ENCODE data around the gene SORCS1. TPM values are rescaled to one million over a fixed set of nuclear protein-coding genes. Genes with fewer than 3 reads are reported as not detected.
A peak's percentile ranks its signal among the peaks of the same experiment; 100 is the strongest.

SORCS1 gene
- total and polyA plus RNA-seq, 2 donors from 2014 or later = 0.76 to 2.4 TPM

DNA sequence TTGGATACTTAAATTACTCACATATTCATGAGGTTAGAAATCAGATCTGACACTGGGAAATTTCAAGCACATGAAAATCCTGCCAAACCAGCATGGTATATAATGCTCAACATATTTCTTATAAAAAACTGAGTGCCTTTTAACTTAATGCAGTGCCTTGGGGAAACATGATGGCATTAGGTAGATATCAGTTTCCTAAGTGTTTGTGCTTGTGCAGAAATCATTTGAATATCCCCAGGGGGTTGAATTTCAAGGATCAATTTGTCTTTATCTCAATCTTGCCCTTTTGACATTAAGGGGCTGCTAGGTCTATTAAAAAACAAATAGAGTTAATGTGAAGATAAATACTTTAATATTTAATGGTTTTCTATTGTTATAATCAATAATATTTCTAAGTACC lies 396.3 kb downstream of the SORCS1 start:
- peak in 1 of 5 donors; percentile 9 for DNase-seq
- Histone ChIP-seq H3K4me3 (ENCODE audit: low read length in 3 of 3) (no peak overlapping the region), H3K9ac (ENCODE audit: low read length in 3 of 3) (no peak overlapping the region), H3K9me3 (ENCODE audit: control insufficient read depth in 2 of 3, insufficient read depth in 1 of 3, low read length in 3 of 3) (no peaks in the 10 kb centered on the region), H3K36me3 (ENCODE audit: control insufficient read depth in 2 of 3, insufficient read depth in 3 of 3, low read length in 3 of 3) (no peaks in the 10 kb centered on the region), H3K4me1 (ENCODE audit: control insufficient read depth in 2 of 3, insufficient read depth in 2 of 3, low read depth in 1 of 3, low read length in 3 of 3) (no peaks in the 10 kb centered on the region), H3K27ac (ENCODE audit: low read depth in 2 of 2, low read length in 2 of 2) (no peak overlapping the region), H3K27me3 (ENCODE audit: control insufficient read depth, insufficient read depth, low read length) (no peaks in the 10 kb centered on the region)
- no peak for FAIRE-seq
- intact Hi-C loops (cut with DNase I) = no loop called here
- TF ChIP-seq, protein P1, sequence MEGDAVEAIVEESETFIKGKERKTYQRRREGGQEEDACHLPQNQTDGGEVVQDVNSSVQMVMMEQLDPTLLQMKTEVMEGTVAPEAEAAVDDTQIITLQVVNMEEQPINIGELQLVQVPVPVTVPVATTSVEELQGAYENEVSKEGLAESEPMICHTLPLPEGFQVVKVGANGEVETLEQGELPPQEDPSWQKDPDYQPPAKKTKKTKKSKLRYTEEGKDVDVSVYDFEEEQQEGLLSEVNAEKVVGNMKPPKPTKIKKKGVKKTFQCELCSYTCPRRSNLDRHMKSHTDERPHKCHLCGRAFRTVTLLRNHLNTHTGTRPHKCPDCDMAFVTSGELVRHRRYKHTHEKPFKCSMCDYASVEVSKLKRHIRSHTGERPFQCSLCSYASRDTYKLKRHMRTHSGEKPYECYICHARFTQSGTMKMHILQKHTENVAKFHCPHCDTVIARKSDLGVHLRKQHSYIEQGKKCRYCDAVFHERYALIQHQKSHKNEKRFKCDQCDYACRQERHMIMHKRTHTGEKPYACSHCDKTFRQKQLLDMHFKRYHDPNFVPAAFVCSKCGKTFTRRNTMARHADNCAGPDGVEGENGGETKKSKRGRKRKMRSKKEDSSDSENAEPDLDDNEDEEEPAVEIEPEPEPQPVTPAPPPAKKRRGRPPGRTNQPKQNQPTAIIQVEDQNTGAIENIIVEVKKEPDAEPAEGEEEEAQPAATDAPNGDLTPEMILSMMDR (IDR thresholded peaks at IDR 0.05; ENCODE audit: borderline replicate concordance, extremely low read depth, insufficient read depth) = no peak

DNA sequence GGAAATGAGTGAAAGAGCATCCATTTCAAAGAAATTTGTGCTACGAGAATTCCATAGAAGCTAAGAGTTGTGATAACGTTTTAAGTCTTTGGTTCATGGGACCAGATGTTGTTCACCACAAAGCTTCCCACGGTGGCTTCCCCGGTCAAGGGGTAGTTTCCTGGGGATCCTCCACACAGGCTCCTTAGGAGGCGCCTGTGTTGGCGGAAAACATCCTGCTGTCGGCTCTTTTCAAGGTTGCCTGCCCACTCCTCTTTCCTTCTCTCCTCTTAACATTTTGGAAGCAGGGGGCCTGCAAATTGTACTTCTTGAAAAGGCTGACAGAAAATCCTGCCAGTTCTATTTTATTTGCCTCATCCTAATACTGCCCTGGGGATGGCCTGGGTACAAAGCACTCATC lies 398.6 kb downstream of the SORCS1 start:
- H3K9me3 ChIP-seq (ENCODE audit: control insufficient read depth in 2 of 3, insufficient read depth in 1 of 3, low read length in 3 of 3) = no peaks in the 10 kb centered on the region
- no peaks in the 10 kb centered on the region for H3K4me1 ChIP-seq (ENCODE audit: control insufficient read depth in 2 of 3, insufficient read depth in 2 of 3, low read depth in 1 of 3, low read length in 3 of 3)
- no peak overlapping the region for H3K27ac ChIP-seq (ENCODE audit: low read depth in 2 of 2, low read length in 2 of 2)
- TF ChIP-seq, protein P1 (IDR thresholded peaks at IDR 0.05; ENCODE audit: borderline replicate concordance, extremely low read depth, insufficient read depth) = no peak
- H3K36me3 ChIP-seq (ENCODE audit: control insufficient read depth in 2 of 3, insufficient read depth in 3 of 3, low read length in 3 of 3) = no peaks in the 10 kb centered on the region
- intact Hi-C loops (cut with DNase I) = no loop called here
- DNase-seq (no peak), FAIRE-seq (no peak)
- H3K9ac ChIP-seq (ENCODE audit: low read length in 3 of 3) = no peak overlapping the region
- no peak overlapping the region for H3K4me3 ChIP-seq (ENCODE audit: low read length in 3 of 3)
- H3K27me3 ChIP-seq (ENCODE audit: control insufficient read depth, insufficient read depth, low read length) = no peaks in the 10 kb centered on the region

DNA sequence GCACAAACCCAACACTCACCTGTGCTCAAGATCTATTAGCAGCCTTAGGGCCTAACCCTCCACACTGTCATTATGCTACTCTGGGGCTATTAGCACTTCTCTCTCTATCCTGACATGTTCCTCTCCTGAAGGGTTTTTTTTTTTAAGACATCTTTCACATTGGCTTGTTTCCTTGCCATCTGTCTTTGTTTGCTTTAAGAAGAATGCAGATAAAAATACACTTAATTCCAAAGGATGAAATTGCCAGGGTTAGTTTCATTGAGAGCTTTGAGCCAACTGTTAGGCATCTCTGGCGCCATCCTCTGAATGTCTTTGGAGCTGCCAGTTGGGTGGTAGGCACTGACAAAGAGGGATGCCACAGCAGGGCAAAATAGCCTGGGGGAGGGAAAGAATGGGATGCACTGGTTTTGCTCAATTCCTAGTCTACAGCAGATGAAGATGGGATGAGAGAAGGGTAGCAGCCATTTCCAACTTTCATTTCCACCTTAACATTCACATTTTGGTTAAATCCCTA lies 399.2 kb downstream of the SORCS1 start:
- Histone ChIP-seq H3K36me3 (ENCODE audit: control insufficient read depth in 2 of 3, insufficient read depth in 3 of 3, low read length in 3 of 3) (no peaks in the 10 kb centered on the region), H3K9me3 (ENCODE audit: control insufficient read depth in 2 of 3, insufficient read depth in 1 of 3, low read length in 3 of 3) (no peaks in the 10 kb centered on the region), H3K27me3 (ENCODE audit: control insufficient read depth, insufficient read depth, low read length) (no peaks in the 10 kb centered on the region), H3K9ac (ENCODE audit: low read length in 3 of 3) (no peak overlapping the region), H3K4me1 (ENCODE audit: control insufficient read depth in 2 of 3, insufficient read depth in 2 of 3, low read depth in 1 of 3, low read length in 3 of 3) (no peaks in the 10 kb centered on the region), H3K4me3 (ENCODE audit: low read length in 3 of 3) (no peak overlapping the region), H3K27ac (ENCODE audit: low read depth in 2 of 2, low read length in 2 of 2) (no peak overlapping the region)
- intact Hi-C loops (cut with DNase I) = no loop called here
- TF ChIP-seq, protein P1 (IDR thresholded peaks at IDR 0.05; ENCODE audit: borderline replicate concordance, extremely low read depth, insufficient read depth) = no peak
- FAIRE-seq = no peak
- no peak for DNase-seq

DNA sequence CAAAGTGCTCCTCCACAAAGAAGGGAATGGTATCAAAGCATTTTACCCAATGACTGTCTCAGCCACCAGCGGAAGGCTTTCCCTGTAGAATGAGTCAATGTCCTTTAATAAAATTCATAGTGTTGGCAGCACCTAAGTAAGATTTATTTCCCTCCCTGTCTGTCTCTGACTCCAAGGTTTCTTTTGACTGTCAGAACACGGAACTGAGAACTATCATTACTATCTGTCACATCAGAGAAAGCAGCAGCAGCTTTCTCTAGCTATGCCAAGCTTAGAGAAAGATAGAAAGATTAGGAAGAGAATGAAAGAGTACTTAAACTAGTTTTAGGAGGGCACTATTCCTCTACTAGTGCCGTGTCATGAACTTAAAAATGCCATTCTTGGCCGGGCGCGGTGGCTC lies 400.1 kb downstream of the SORCS1 start:
- intact Hi-C loops (cut with DNase I) = no loop called here
- H3K27me3 ChIP-seq (ENCODE audit: control insufficient read depth, insufficient read depth, low read length) = no peaks in the 10 kb centered on the region
- no peak for FAIRE-seq
- no peaks in the 10 kb centered on the region for H3K36me3 ChIP-seq (ENCODE audit: control insufficient read depth in 2 of 3, insufficient read depth in 3 of 3, low read length in 3 of 3)
- no peak overlapping the region for H3K4me3 ChIP-seq (ENCODE audit: low read length in 3 of 3)
- no peaks in the 10 kb centered on the region for H3K9me3 ChIP-seq (ENCODE audit: control insufficient read depth in 2 of 3, insufficient read depth in 1 of 3, low read length in 3 of 3)
- H3K9ac ChIP-seq (ENCODE audit: low read length in 3 of 3) = no peak overlapping the region
- DNase-seq = no peak
- TF ChIP-seq, protein P1 (IDR thresholded peaks at IDR 0.05; ENCODE audit: borderline replicate concordance, extremely low read depth, insufficient read depth) = no peak
- H3K4me1 ChIP-seq (ENCODE audit: control insufficient read depth in 2 of 3, insufficient read depth in 2 of 3, low read depth in 1 of 3, low read length in 3 of 3) = no peaks in the 10 kb centered on the region
- no peak overlapping the region for H3K27ac ChIP-seq (ENCODE audit: low read depth in 2 of 2, low read length in 2 of 2)
